Esophagus muscularis mucosa (tissue), 3 donors: Measurements from ENCODE around the gene SOSTDC1.

Experiments
- CTCF ChIP-seq, 3 experiments: fragments of 200-600 bp in 2 of 3; fragments of 450-650 bp in 1 of 3; sonication (generic) in 2 of 3; IDR thresholded peaks; one replicate each; pipeline ENCODE4 v1.5.1; 2017 to 2019; ENCODE audit warnings: antibody characterized with exemption in 3 of 3, mild to moderate bottlenecking in 2 of 3, moderate library complexity in 1 of 3
- POLR2A ChIP-seq: fragments of 450-650 bp; IDR thresholded peaks from one replicate; pipeline ENCODE4 v1.6.1; 2017; ENCODE audit warnings: antibody characterized with exemption, moderate library complexity, mild to moderate bottlenecking, low read depth

GRCh38 chr7:16471933-16472332 lies 6.4 kb upstream of the SOSTDC1 start:
- TF ChIP-seq CTCF (IDR thresholded peaks at IDR 0.05) (no peak), POLR2A (no peak)
